IPS-18a (cell line): ENCODE results near the gene SHC1.
A peak's percentile ranks its signal among the peaks of the same experiment; 100 is the strongest.
"Not testable (repeated sequence)": the region's sequence is repeated elsewhere in the genome, so short reads cannot be mapped to it uniquely, and the experiment has no call there.

Experiments used
- H3K27ac ChIP-seq: one replicate; pipeline ENCODE4 v1.5.1; 2013; ENCODE audit warnings: low read length
- H3K27me3 ChIP-seq: one replicate; pipeline ENCODE4 v1.6.1; 2013; ENCODE audit warnings: mild to moderate bottlenecking, low read length; ENCODE audit not compliant: control insufficient read depth, insufficient read depth
- H3K36me3 ChIP-seq: one replicate; pipeline ENCODE4 v1.6.1; 2013; ENCODE audit warnings: low read depth, low read length; ENCODE audit not compliant: control insufficient read depth
- H3K4me1 ChIP-seq: one replicate; pipeline ENCODE4 v1.6.1; 2013; ENCODE audit warnings: low read depth, low read length; ENCODE audit not compliant: control insufficient read depth
- H3K4me3 ChIP-seq: one replicate; pipeline ENCODE4 v1.5.1; 2013; ENCODE audit warnings: low read length
- H3K9ac ChIP-seq: one replicate; pipeline ENCODE4 v1.6.1; 2013; ENCODE audit warnings: mild to moderate bottlenecking, low read length, moderate library complexity
- H3K9me3 ChIP-seq: one replicate; pipeline ENCODE4 v1.6.1; 2013; ENCODE audit warnings: low read depth, low read length; ENCODE audit not compliant: control insufficient read depth

The SHC1 gene

DNA sequence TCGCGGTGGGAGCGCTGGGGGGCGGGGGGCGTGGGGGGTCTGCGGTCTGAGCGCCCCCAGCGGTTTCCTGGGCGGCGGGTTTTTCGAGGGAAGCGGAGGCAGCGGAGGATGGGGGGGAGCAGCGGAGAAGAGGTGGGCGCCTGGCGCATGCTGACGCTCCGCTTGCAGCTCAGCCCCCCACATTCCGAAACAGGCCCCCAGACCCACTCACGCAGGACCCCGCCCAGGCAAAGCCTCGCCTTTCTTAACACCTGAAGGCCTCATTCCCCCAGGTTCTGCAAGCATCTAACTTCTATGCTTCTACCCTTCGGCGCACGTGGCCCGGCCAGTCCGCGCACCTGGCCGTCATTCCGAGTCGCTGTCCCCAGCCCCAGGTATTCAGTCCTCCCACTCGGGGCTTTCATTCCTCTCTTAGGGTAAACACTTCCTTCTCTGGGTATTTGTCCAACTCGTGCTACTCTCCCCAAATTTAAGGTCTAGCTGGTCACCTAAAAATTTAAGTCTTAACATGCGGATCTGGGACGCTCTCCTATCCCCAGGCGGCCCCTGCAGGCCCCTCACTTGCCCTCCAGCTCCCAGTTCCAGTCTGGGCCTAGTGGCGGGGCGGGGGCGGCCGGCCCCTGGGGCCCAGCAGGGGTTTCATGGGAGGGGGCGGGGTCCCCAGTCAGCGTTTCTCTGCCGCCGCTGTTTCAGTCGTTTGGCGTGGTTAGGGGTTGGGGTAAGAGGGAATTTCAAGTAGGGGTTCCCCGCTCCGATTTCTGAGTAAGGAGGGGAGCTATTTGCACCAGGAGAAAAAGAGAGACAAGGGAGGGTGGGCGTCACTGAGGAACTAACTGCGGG lies 29.2 kb upstream of the SHC1 start:
- Histone ChIP-seq H3K9ac (peak overlapping the region; percentile 46), H3K4me1 (peaks cover 10% of the 10 kb centered on the region), H3K36me3 (no peaks in the 10 kb centered on the region), H3K27ac (peak overlapping the region; percentile 64), H3K9me3 (no peaks in the 10 kb centered on the region), H3K27me3 (no peaks in the 10 kb centered on the region), H3K4me3 (peak overlapping the region; percentile 72)

DNA sequence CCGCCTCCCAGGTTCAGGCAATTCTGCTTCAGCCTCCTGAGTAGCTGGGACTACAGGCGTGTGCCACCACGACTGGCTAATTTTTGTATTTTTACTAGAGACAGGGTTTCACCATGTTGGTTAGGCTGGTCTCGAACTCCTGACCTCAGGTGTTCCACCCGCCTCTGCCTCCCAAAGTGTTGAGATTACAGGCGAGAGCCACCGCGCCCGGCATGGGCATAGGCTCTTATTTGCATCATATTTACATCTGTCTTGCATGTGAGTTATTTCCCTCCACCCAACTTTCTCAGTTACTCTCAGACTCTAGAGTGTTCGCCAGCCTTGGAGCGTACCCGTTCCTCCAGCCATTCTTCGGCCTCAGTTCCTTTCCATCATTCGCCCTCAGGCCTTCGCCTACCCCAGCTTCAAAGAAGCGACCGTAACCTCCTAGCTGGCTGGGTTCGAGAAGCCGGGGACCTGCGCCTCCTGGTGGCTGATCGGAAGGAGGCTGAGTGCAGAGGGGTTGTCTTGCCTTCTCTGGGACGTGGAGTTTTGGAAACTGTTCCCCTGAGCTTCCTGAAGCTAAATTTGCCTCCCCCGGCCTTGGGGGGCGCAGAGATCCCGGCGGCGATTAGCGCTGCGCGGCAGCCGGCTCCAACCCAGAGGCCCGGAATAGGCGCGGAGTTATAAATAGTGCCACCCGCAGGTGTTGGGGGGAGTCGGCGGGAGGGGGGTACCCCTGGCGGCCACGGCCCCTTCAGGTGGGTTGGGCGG lies 28.4 kb upstream of the SHC1 start:
- H3K36me3 ChIP-seq, result no peaks in the 10 kb centered on the region

DNA sequence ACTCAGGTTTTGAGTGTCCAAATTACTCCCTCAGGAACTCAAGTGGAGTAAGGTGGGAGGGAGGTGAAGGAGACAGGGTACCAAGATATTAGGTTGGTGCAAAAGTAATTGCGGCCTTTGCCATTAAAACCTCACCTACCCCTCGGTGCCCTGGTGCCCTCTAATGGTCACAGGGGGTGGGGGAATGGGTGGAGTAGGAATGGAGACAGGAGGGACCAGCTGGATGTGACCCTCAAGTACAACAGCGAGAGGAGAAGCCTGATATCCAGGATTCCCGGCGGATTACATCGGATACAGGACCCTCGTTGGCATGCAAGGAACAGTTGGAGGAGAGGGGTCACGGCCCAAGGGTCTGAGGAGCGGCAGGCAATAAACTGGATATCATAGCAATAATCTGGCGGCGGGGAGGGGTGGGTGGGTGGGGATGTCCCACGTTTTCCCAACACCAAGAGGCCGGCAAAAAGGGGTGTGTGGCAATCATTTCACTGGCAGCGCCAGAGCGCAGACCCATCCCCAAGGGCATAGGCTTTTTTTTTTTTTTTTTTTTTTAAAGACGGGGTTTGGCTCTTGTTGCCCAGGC lies 27.7 kb upstream of the SHC1 start:
- Histone ChIP-seq H3K27ac (no peak overlapping the region), H3K4me1 (peaks cover 3% of the 10 kb centered on the region), H3K9me3 (no peaks in the 10 kb centered on the region), H3K36me3 (no peaks in the 10 kb centered on the region), H3K27me3 (no peaks in the 10 kb centered on the region), H3K9ac (no peak overlapping the region), H3K4me3 (no peak overlapping the region)

More for the DNA sequence above, 28.4 kb upstream of the SHC1 start:
- H3K9ac ChIP-seq, result no peak overlapping the region
- peak overlapping the region; percentile 38 for H3K4me3 ChIP-seq
- H3K27me3 ChIP-seq, result no peaks in the 10 kb centered on the region
- no peaks in the 10 kb centered on the region for H3K9me3 ChIP-seq
- no peak overlapping the region for H3K27ac ChIP-seq
- H3K4me1 ChIP-seq, result peaks cover 3% of the 10 kb centered on the region

DNA sequence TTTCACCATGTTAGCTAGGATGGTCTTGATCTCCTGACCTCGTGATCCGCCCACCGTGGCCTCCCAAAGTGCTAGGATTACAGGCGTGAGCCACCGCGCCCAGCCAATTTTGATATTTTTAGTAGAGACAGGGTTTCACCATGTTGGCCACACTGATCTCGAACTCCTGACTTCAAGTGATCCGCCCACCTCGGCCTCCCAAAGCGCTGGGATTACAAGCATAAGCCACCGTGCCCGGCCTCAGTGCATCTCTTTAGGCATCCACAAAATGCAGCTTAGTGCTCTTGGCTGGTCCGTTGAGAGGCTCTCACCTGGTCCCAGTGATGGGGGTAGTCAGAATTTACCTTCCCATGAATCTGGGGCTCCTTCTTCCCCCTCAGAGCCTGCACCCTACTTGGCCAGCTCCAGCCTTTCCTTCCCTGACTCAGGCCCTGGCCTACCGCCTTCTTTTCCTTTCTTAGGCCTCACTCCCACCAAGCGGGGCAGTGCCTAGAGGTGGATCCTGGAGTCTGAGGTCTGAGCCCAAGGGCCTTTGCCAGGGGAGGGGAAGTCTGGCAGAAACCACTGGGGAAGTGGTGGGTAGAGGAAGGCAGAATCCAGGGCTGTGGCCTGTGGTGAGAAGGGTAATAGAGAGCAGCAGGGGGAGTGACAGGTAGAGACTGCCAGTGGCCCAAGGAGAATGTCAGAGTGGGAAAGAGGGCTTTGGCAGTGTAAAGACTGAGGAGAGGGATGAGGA lies 26.6 kb upstream of the SHC1 start:
- Histone ChIP-seq H3K4me1 (peaks cover 3% of the 10 kb centered on the region), H3K9me3 (no peaks in the 10 kb centered on the region), H3K27ac (no peak overlapping the region), H3K4me3 (no peak overlapping the region), H3K36me3 (peaks cover 4% of the 10 kb centered on the region), H3K9ac (no peak overlapping the region), H3K27me3 (no peaks in the 10 kb centered on the region)

DNA sequence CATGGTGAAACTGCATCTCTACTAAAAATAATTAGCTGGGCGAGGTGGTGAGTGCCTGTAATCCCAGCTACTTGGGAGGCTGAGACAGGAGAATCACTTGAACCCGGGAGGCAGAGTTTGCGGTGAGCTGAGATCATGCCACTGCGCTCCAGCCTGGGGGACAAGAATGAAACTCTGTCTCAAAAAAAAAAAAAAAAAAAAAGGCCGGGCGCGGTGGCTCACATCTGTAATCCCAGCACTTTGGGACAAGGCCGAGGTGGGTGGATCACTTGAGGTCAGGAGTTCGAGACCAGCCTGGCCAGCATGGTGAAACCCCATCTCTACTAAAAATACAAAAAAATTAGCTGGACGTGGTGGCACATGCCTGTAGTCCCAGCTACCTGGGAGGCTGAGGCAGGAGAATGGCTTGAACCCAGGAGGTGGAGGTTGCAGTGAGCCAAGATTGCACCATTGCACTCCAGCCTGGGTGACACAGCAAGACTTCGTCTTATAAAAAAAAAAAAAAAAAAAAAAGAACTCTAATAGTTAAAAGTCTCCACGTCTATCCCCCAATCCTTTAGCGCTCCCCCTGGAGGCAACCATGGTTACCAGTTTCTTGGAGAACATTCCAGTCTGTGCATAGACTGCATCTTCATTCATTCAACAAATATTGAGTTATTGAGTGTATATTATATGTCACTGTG lies 24.9 kb upstream of the SHC1 start:
- H3K36me3 ChIP-seq, H3K4me1 ChIP-seq, H3K27ac ChIP-seq, H3K9me3 ChIP-seq, H3K4me3 ChIP-seq, H3K9ac ChIP-seq, H3K27me3 ChIP-seq: not testable (repeated sequence)

DNA sequence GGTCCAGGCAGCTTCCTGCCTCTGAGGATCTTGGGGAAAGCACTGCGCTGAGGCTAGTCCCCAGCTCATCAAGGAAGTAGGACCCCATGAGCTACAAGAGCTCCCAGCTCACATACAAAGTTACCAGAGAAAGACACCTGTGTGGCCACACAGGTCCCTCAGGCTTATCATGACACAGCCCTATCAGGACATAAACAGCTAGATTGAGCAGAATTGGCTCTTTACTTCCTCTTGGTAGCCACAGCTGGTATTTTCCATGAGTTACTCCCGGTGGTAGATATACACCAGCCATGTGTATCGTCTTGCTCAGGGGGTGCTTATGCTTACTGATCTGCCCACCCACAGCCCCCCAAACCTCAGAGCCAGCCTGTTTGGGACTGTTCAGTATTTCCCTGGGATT lies 24.0 kb upstream of the SHC1 start:
- Histone ChIP-seq H3K9me3 (no peaks in the 10 kb centered on the region), H3K4me1 (no peaks in the 10 kb centered on the region), H3K9ac (no peak overlapping the region), H3K27me3 (no peaks in the 10 kb centered on the region), H3K27ac (no peak overlapping the region), H3K4me3 (no peak overlapping the region), H3K36me3 (peaks cover 18% of the 10 kb centered on the region)

DNA sequence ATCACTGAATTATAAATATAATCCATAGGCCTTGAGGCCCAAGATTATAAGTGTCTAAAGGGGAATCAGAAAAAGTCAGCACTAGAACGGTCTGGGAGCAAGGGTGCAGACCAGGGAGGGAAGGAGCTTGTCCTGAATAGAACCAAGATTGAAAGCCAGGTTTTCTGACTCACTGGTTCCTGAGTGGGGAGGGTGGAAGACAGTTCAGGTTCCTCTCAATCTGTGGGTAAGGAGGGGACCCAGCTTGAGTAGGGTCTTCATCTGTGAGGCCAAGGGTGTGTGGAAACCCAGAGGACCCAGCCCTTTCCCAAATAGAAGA lies 23.7 kb upstream of the SHC1 start:
- Histone ChIP-seq H3K4me1 (no peaks in the 10 kb centered on the region), H3K36me3 (peaks cover 21% of the 10 kb centered on the region), H3K27me3 (no peaks in the 10 kb centered on the region), H3K9ac (no peak overlapping the region), H3K9me3 (no peaks in the 10 kb centered on the region), H3K27ac (no peak overlapping the region), H3K4me3 (no peak overlapping the region)

GRCh38 chr1:154993572-154994268 lies 23.2 kb upstream of the SHC1 start, which contains the start of gene LENEP:
TSS of gene LENEP (plus strand) at chr1:154993586. CDS start at chr1:154993608, 22 bp downstream.
- no peaks in the 10 kb centered on the region for H3K27me3 ChIP-seq
- H3K36me3 ChIP-seq, result peaks cover 26% of the 10 kb centered on the region
- no peak within 1 kb of the TSS for H3K27ac ChIP-seq
- no peak within 1 kb of the TSS for H3K4me3 ChIP-seq
- H3K4me1 ChIP-seq, result no peaks in the 10 kb centered on the region
- no peaks in the 10 kb centered on the region for H3K9me3 ChIP-seq
- H3K9ac ChIP-seq, result no peak within 1 kb of the TSS

GRCh38 chr1:154992721-154993571 lies 22.4 kb upstream of the SHC1 start:
- Histone ChIP-seq H3K9ac (no peak overlapping the region), H3K4me3 (no peak overlapping the region), H3K4me1 (no peaks in the 10 kb centered on the region), H3K9me3 (no peaks in the 10 kb centered on the region), H3K27ac (no peak overlapping the region), H3K27me3 (no peaks in the 10 kb centered on the region), H3K36me3 (peaks cover 34% of the 10 kb centered on the region)

- Histone ChIP-seq H3K4me1 (no peaks in the 10 kb centered on the region), H3K9ac (no peak overlapping the region), H3K4me3 (no peak overlapping the region), H3K9me3 (no peaks in the 10 kb centered on the region), H3K36me3 (peaks cover 43% of the 10 kb centered on the region), H3K27me3 (no peaks in the 10 kb centered on the region), H3K27ac (no peak overlapping the region)
These were observed 19.7 kb upstream of the SHC1 start for GRCh38 chr1:154990276-154990675.
